Fibroblast of lung (primary cell): ENCODE measurements around the gene ZNF189.

Source experiments
- EZH2 ChIP-seq: IDR thresholded peaks from 2 replicates; pipeline ENCODE4 v1.5.1; 2012; ENCODE audit warnings: low read length, control low read depth, mild to moderate bottlenecking; ENCODE audit errors: missing control alignments
- TF ChIP-seq, protein P1 (sequence below), 2 donors: IDR thresholded peaks in 1 of 2; conservative IDR thresholded peaks in 1 of 2; 1 replicate in 1 of 2; 2 replicates in 1 of 2; pipeline ENCODE4 v1.5.1; 2011 to 2012; ENCODE audit warnings: low read length in 2 of 2, control low read depth in 1 of 2, inconsistent platforms in 1 of 2, low read depth in 1 of 2, mild to moderate bottlenecking in 1 of 2

DNA sequence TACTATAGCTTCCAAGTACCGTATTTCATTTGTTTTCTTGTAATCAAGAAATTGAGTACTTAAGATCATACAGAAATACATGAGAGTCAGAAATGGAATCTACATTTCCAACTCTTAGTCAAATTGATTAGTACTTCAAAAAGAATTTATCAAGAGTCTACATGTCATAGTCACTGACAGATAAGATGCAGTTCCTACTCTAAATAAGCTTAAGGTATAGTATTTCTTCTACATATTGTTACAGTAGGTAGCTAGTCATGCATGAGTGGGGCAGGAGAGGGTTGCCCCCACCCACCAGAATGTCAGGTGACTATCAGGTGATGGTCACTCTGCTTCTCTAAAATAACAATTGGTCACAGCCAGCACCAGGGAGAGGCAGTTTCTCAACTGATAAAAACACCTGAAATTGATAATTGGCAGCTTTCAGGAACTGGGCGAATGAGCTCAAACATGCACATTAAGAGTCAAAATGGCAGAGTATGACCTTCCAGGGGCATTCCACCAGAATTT, 16.8 kb upstream of the ZNF189 start:
- TF ChIP-seq, protein P1, sequence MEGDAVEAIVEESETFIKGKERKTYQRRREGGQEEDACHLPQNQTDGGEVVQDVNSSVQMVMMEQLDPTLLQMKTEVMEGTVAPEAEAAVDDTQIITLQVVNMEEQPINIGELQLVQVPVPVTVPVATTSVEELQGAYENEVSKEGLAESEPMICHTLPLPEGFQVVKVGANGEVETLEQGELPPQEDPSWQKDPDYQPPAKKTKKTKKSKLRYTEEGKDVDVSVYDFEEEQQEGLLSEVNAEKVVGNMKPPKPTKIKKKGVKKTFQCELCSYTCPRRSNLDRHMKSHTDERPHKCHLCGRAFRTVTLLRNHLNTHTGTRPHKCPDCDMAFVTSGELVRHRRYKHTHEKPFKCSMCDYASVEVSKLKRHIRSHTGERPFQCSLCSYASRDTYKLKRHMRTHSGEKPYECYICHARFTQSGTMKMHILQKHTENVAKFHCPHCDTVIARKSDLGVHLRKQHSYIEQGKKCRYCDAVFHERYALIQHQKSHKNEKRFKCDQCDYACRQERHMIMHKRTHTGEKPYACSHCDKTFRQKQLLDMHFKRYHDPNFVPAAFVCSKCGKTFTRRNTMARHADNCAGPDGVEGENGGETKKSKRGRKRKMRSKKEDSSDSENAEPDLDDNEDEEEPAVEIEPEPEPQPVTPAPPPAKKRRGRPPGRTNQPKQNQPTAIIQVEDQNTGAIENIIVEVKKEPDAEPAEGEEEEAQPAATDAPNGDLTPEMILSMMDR (conservative IDR thresholded peaks at IDR 0.05 in 1 of 2, IDR thresholded peaks at IDR 0.05 in 1 of 2; ENCODE audit: low read depth in 1 of 2, low read length in 2 of 2), result no peak
- TF ChIP-seq EZH2, result no peak
